ENCODE measurements around the gene TMED6. TPM values are rescaled to one million over a fixed set of nuclear protein-coding genes. Genes with fewer than 3 reads are reported as not detected.
"Not testable (repeated sequence)": the region's sequence is repeated elsewhere in the genome, so short reads cannot be mapped to it uniquely, and the experiment has no call there.

TMED6 gene
- total RNA-seq, 1 donor from 2014 or later, result 1.0 TPM

DNA sequence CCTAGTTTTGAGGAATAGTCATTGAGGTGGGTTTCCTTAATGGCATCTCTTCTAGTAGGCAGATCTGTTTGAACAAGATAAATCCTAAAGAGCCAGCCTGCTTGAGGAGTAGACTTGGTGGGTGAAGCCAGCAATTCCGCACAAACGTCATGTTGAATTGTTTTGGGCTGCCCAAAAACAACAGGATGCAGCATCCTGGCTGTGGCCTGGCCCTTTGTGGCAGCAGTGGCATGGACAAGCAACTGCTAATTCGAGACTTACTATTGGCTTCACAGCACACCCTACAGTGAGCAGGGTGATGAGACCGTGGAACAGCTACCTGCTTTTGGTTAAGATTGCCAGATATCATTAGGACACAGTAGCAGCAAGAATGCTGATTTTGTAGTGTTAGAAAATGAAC, 49.7 kb downstream of the TMED6 start:
- DNase-seq (ENCODE audit: low spot score), result no peak

DNA sequence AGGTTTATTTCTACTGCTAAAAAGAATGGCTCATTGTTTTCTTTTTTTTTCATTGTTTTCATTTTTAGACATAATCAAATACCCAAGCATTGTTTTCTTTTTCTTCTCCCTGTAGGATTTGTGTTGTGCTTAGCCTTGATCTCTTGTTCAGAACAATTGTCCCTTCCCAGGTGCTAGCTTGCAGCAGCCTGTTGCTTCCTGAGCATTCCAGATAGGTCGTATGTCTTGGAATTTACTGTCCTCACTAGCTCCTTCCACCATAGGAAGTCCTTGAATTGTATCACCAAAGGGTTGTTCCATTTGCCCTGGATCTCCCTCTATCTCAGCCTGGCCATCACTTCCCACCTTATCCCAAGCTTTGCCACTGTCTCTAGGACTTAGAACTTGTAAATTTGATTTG, 50.4 kb downstream of the TMED6 start:
- no peak for DNase-seq (ENCODE audit: low spot score)

DNA sequence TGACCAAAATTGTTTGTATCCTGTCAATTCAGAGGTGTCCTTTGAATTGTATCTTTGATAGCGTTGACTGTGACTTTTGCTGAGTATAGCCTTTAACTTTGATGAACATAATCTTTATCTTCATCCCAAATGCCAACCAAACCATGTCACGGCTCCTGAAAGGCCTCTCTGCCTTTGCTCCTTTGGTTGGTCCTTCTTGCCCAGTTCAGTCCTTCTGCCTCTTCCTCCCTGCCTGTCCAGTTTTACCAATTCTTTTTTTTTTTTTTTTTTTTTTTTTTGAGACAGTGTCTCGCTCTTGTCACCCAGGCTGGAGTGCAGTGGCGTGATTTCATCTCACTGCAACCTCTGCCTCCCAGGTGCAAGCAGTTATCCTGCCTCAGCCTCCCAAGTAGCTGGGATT, 53.3 kb downstream of the TMED6 start:
- no peak for DNase-seq (ENCODE audit: low spot score)

DNA sequence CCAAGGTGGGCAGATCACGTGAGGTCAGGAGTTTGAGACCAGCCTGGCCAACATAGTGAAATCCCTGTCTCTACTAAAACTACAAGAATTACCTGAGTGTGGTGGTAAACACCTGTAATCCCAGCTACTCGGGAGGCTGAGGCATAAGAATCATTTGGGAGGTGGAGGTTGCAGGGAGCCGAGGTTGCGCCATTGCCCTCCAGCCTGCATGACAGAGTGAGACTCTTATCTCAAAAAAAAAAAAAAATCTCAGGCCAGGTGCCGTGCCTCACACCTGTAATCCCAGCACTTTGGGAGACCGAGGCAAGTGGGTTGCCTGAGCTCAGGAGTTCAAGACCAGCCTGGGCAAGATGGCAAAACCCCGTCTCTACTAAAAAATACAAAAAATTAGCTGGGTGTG, 54.8 kb downstream of the TMED6 start:
- not testable (repeated sequence) for DNase-seq (ENCODE audit: low spot score)

DNA sequence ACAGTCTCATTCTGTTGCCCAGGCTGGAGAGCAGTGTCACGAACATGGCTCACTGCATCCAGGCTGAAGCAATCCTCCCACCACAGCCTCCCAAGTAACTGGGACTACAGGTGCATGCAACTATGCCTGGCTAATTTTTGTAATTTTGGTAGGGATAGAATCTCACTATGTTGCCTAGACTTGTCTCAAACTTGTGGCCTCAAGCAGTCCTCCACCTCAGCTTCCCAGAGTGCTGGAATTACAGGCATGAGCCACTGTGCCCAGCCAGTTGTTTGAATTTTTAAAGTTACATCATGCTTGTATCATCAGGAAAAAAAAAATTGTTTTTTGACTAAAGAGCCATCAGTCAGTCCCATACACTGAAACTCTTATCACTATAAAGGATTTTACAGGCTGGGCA, 57.5 kb downstream of the TMED6 start:
- DNase-seq (ENCODE audit: low spot score), result no peak

DNA sequence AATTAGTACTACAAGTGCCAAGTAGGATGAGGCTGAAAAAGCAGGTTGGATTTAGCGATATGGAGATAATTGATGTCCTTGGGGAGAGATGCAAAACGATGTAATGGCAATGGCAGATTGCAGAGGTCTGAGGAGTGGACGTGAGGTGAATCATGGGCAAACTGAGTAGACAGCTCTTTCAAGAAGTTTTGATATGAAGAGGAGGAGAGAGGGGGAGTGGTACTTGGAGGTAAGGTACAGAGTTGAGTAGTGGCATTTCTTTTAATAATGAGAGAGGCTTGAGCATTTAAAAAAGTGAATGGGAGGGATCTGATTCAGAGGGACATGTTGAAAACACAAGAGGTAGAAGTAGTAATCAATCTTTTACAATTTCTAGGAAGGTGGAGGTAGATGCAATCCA, 58.2 kb downstream of the TMED6 start:
- no peak for DNase-seq (ENCODE audit: low spot score)

Other genes with a start within 250 kb of the TMED6 start
- 1.2 TPM for gene HAS3, start 246.1 kb downstream of the TMED6 start, total RNA-seq
- gene CHTF8, start 219.2 kb downstream of the TMED6 start, total RNA-seq, result 98.0 TPM
- gene UTP4, start 219.1 kb downstream of the TMED6 start, total RNA-seq, result 26.0 TPM
- 43.8 TPM for gene SNTB2, start 164.6 kb downstream of the TMED6 start, total RNA-seq
- 29.8 TPM for gene VPS4A, start 40.4 kb downstream of the TMED6 start, total RNA-seq
- gene PDF, start 21.2 kb downstream of the TMED6 start, total RNA-seq, result 13.8 TPM
- gene COG8, start 12.2 kb downstream of the TMED6 start, total RNA-seq, result 42.7 TPM
- 14.7 TPM for gene NIP7, start 12.0 kb downstream of the TMED6 start, total RNA-seq
- 28.6 TPM for gene TERF2, start 34.2 kb upstream of the TMED6 start, total RNA-seq
- gene CYB5B, start 72.8 kb upstream of the TMED6 start, total RNA-seq, result 84.7 TPM
- gene NFAT5, start 214.2 kb upstream of the TMED6 start, total RNA-seq, result 31.4 TPM